GM18867 (cell line): ENCODE measurements around the gene FHL2.

Source experiments
- ATAC-seq: cut with Tn5 transposase; IDR thresholded peaks from one replicate; pipeline ENCODE4 v1.9.1; 2021; ENCODE audit warnings: mild to moderate bottlenecking, moderate library complexity; ENCODE audit not compliant: unreplicated experiment

Gene FHL2

DNA sequence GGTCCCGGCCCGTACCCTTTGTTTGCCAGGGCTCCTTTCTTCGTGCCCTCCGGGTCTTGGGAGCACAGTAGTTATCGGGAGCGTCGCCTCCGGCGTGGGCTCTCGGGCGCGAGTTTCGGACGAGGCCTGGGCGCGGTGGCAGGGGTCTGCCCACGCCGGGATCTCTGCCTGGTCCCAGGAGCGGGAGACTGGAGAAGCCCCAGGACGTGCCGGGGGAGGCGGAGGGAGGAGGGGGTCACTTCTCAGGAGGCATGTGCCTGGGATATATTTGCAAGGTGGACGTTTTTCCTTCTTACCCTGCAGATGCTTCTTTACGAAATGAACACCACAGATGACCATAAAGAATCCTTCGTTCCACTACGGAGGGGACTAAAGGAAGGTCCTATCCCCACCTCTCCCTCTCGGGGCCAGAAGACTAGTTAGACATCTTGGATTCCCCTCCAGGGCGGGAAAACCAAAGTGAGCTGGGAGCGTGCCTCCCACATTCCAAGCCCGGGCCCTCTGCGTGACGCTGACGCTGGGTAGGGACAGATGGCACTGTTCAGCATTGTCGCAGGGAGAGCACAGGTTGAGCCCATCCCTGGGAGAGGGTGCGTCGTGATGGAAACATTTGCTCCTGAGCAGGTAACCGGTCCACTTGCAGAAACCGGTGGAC, 483 bp upstream of the FHL2 start:
- no peak for ATAC-seq

DNA sequence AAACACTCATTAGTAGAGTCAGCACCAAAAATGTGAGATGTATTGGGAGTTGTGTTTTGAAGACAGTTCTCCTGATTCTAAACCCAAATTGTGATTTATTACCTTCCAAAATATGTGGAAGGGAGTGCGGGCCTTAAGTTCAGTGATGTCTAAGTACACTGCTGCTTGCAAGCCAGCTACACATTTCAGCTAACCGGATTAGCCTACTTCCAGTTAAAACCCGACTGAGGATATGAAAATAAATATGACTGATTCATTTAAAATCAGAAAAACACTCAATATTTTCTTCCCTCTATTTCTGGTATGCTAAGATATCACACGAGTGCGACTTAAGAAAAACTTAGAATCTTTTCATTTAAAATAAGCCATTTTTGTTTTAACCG, 907 bp downstream of the FHL2 start:
- no peak for ATAC-seq

DNA sequence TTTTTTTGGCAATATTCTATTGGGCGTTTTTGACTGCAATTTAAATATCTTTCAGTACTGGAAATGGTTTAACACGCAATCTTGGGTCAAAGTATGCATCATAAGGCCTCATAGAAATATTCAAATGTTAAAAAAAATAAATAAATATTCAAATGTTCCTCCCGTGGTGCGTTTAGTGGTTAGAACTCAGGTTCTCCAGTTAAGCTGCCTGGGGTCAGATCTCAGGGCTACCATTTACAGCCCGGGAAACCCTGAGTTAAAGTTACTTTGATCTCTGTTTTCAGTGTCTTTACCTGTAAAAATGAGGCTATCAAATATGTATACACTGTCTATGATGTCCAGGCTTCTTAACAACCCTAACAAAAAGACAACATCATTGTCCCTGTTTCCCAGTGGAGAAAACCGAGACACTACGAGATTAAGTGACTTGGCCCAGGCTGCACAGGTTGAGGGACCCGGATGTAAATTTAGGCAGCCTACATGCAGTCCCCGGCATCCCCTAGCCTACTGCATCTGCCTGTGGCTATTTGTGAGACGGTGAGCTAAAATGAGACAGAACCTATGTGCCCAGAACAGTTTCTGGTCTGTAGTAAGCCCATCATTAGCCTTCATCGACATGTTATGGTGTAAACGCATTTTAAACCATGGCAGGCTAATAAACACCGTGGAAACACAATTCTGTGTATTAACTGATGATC, 1.7 kb downstream of the FHL2 start:
- ATAC-seq = no peak

DNA sequence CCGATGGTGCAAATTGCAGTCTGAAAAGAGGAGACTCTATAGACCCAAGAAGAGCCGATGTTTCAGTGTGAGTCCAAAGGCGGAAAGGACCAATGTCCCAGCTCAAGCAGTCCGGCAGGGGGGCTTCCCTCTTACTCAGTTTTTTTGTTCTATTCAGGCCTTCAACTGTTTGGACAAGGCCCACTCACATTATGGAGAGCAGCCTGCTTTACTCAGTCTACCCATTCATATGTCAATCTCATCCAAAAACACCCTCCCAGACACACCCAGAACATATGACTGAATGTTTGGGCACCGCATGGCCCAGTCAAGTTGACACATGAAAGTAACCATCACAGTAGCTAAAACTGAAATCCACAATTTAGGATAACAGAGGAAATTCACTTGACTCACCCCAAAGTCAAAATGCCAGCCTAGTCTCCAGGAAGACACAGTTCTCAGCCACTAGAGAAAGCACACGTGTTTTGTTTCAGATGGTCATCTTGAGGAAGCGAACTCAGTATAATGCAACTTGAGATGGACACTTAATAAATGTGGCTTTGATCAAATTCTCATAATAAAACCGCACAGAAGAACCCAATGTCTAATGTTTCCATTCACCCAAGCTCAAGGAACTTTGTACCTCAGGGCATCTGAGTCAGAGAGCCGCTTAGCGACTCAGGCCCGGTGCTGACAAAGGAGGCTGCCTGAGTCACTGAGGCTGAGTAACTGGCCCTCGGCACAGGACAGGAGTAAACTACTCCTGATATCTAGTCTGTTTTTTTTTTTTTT, 2.4 kb downstream of the FHL2 start:
- ATAC-seq = no peak

DNA sequence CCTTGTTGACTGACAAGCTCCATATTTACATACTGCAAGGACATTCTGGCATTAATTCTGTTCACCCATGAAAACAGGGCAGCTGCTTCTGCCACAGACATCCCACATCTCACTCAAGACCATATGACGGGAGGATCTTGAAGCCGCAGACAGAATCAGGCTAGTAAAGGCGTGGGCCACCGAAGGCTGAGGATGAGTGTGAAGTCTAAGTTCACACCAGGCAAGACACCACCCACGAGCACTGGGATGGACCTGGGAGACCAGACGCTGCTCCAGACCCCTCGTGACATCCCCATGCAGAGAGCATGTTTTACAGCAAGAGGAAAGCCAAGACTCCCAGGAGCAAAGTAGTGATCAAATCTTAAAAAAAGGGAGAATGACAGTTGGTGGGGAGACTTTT, 3.2 kb downstream of the FHL2 start:
- ATAC-seq = no peak

DNA sequence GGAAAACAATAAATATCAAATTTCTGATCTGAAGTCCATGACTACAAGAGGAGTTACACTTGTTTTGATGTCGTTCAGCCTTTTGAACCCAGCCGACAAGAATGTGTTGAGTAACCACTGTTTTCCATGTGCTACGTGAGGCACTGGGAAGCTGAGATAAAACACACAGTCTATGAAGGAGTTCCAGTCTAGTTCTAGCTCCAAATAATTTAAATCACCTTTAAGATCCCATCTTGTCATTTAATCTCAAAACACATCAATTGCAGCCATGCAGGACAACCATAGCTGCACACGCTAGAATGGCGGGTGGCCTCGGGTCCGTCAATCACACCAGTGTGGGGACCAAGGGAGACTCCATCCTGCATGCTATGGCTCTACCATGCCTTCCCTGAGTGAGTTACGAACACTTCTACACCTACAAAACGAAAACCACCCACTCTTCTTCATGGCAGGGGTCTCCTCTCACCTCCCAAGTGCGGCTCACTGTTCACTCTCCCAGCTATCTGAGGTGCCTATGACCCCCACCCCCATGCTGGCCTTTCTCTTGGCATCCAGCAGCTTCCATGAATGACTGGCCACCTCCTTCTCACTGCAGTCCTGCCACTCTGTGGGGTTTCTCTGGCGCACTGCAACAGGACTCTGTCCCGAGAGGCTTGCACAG, 3.8 kb downstream of the FHL2 start:
- no peak for ATAC-seq

DNA sequence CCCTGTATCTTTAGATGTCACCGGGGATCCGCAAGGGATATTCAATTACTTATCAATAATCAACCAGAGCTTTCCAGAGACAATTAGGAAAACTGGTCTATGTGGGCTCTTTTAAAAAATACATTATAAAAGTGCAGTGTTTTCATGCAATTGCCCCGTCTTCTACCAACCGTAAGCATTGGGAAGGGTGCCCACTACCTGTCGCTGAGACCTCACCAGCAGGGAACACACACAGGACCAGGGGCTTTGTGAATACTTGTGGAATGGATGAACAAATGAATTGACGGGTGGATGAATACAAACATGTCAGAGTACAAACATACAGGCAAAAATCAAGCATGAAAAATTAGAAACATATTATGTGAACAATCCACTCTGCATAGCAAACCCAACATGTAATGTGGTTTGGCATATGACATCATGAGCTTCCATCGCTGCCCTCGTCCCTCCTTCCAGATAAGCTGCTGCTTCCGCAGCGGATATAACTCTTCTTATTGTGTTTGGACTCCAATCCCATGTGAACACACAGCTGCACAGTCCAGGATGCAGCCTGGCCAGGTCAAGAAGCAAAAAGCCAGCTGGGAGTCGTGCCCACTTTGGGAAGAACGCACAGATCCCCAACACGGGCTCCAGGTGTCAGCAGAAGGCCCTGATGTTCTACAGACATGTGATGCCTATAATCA, 5.3 kb downstream of the FHL2 start:
- ATAC-seq = no peak

DNA sequence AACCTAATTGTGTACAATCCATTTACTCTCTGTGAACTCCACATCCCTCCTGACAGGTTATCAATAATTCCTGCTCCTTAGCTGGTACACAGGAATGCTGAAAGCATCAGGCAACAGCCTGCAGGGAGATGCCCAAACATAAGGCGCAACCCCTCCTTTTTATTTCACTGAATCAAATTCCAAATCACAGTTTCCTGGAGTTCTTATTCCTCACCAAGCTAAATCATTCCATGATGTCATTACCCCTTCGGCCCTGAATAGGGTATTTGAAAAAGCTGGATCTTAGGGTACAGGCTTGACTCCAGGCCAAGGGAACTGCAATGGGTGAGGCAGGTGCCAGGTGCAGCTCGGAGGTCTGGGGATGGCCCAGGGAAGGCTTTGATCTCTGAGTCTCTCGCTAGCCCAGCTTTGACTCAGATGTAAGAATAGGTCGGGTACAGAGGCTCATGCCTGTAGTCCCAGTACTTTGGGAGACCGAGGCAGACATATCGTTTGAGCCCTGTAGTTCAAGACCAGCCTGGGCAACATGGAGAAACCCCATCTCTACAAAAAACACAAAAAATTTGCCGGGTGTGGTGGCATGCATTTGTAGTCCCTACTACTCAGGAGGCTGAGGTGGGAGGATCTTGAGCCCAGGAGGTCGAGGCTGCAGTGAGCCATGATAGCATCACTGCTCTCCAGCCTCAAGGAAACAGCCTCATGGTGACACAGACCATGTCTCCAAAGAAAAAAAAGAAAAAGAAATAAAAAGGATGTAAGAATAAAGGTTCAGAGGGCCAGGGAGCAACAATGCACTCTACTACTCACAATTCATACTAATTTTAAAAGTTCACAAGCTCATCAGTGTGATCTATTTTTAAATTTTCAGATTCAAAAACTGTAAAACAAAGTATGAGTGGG, 6.8 kb downstream of the FHL2 start:
- no peak for ATAC-seq

DNA sequence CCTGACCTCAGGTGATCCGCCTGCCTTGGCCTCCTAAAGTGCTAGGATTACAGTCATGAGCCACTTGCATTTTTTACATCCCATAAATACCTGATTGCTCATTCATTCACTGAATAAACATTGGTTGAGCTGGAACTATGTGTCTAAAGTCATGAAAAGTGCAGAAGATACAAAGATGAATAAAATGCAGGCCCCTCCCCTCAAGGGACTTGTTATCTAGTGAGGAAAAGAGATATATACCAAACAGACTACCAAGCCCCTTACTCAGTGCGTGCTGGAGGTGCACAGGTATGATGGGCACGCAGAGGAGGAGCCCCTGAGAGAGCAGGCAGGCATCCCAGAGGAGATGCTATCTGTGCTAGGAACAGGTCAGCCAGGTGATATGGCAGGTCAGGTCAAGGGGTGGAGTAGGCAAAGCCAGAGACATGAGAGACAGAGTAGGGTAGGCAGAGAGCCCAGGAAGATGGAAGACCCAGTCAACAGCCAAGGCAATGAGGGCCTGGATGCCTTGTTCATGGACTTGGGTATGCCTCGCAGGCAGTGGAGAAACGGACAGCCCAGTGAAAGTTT, 7.7 kb downstream of the FHL2 start:
- ATAC-seq = no peak

DNA sequence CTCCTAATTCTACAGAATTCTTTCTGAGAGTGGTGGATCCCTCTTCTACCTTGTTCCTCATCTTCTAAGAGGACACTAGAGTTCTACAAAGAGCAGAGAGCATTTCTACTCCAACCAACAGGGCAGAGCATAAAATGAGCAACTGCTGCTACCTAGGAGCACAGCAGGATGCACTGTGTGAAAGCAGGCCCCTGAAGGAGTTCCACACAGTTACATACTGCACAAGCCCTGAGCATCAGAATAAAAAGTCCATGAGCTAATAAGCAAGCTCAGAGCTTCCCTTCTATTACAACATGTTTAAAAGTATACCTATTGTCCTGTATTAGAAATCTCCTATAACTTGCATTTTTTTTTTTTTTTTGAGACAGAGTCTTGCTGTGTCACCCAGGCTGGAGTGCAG, 8.4 kb downstream of the FHL2 start:
- ATAC-seq = no peak

DNA sequence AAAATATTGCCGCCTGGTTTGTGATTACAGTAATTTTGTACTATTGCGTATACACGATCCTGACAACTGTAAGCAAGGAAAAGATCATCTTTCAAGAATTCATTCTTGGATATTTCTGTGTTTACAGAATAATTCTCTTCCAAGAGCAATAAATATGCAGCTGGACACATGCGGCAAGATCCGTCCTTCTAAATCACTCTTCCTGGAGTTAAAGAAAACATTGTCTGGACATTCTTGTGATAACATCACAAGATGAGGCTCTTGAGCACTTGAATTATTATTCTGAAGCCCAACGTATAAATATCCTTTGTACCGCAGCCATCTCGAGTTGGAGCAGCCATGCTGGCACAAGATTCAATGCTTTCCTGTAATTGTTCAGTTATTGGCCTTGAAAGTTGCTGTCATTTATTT, 9.9 kb downstream of the FHL2 start:
- ATAC-seq = no peak

DNA sequence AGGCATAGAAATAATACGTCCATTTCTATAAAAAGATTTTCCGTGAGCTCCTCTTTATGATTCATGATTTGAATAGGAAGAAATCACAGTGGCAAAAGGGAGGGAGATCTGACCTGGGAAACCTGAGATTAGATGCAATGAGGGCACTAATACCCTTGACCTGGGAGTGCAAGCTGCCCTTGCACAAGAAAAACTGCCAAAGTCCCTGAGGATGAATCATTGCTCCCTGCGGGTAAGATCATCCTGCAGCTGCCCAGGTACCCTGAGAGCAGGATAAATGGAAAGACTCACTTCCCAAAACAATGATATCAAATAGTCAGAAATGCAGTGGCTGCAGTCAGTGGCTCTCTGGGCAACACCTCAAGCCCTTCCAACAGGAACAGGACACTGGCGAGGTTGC, 11.6 kb downstream of the FHL2 start:
- no peak for ATAC-seq

DNA sequence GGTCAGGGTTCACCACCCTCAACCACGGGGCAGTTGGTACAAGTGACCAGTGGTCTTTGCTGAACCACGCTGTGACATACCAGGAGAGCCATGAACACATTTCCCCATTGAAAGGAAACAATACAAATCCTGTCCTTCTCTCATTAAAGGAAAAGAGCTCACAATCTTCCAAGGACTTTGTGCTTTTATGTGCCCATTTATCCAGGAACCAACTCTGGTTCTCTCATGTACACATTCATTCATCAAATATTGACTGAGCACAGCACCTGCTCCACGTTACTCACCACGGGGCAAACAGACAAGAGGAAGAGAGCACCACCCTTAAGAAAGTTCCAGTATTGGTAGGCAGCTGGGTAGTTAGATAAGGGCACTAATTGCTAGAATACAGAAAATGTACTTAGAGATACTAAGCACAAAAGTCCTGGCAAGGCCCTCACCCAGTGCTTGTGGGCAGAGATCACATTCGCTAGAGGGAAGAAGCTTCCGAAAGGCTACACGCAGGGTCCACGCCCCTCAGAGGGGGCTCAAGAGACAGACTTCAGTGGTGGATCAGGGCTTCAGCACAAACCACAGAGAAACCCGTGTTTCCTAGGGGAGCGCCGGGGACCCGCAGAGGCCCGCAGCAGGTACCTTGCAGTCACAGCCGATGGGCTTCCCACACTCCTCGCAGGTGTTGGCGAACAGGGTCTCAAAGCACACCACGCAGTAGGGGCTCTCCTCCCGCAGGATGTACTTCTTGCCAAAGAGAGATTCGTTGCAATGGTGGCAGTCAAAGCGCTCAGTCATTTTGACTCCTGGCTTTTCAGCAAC, 12.9 kb downstream of the FHL2 start:
- no peak for ATAC-seq

DNA sequence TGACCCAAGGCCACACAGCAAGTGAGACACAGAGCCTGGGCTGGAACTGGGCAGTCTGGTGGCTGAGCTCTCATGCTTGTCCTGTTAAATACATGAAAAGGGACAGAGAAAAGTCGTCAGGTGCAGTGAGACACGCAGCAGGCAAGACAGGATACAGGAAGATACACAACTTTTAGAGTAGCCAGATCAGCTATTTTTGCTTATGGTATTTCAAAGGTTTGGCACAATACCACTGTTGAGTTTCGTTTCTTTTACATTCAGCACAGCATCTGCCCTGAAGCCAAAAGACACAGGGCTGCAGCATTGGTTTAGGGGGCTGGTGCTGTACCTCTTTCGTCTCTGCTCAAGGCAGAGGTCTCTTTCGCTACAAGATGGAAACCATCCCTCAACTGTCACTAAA, 14.0 kb downstream of the FHL2 start:
- ATAC-seq = no peak

DNA sequence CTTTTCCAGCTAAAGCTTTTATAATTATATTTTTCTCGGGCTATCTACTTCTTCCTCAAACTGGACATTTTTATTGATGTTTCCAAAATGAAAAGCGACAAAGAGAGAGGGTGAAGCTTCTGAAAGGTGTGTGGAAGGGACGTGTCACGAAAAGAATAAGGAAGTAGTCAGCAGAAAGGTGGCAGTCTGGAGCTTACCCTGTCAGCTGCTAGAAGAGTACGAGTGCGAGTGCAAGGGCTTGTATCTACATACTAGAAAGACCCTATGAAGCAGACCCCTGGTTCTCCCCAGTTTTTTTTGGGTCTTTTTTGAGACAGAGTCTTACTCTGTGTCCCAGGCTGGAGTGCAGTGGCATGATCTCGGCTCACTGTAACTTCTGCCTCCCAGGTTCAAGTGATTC, 14.6 kb downstream of the FHL2 start:
- ATAC-seq = no peak

DNA sequence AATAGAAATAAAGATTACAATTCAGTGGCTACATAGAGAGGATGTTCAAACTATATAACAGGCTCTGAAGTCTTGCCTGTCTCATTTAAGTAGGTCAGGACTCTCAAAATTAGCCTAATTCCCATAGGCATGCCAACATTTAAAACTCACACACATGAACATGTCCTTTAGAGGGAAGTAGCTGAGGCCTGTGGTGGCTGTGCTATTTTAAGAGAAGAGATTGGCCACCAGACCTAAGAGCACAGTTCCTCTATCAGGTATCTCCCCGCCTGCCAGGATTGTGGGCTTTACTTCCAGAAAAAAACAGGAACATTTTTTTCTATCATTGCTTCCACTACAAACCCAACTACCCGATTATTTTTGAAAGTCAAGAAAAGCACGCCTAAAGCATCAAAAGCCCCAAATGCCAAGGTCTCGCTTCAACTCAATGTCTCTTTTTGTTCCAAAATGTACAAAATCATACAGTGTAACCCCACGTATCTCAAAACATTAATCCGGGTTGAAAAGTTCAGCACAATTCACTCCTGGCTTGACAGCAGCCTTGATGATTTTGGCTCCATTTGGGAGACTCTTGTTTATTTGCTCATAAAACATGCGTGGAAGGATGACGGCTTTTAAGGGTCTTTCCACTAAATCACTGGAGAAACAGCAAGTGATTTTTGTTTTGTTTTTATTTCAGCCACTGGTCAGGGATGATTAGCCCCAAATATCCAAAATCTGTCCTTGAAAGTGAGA, 15.3 kb downstream of the FHL2 start:
- ATAC-seq = no peak

DNA sequence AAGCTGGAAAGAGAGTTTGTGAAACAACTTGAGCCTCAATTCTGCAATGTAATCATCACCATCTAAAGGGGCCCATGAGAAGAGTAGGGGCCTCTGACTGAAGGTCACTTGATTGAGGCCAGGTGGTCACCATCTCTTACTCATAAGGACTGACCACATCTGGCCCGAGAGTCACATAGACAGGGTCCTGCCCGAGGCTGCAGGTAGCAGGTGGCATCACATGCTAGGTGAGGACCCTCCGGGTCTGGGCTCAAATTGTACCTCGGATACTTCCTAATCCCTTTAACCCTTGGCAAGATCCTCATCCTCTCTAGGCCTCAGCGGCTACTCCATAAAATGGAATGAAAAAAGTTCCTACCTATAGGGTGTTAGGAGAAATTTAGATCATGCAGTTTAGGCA, 16.7 kb downstream of the FHL2 start:
- ATAC-seq = no peak

DNA sequence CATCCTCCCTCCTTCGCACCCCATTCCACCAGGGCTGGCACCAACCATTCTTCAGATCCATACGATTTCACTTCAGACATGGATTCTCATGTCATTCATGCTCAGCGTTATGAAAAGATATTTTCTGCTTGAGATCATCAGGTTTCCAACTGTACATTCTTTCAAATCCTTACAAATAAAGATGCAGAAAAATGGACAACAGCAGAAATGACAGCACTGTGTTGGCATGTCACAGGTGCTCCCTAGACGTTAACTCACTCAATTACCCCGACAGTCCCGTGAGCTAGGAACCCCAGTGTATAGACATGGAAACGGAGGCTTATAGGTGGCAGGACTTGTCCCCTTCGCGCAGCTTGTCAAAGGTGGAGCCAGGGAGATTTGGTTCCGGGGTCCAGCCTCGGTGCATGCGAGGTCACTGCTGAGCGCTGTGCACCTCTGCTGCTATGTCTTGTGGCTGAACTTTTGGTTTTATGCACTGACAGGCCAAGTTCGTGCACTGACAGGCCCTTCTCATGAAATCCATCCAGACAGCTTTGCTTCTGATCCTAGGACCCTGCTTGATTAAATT, 17.7 kb downstream of the FHL2 start:
- no peak for ATAC-seq
